Astrocyte (in vitro differentiated cells and primary cell): ENCODE results near the gene TAMALIN. TPM values are rescaled to one million over a fixed set of nuclear protein-coding genes. Genes with fewer than 3 reads are reported as not detected.
A peak's percentile ranks its signal among the peaks of the same experiment; 100 is the strongest.

Experiments
- DNase-seq: peaks from one replicate; pipeline ENCODE4 v3.0.0-alpha.2; 2010; ENCODE audit warnings: low read depth
- FAIRE-seq: peaks from 2 replicates; lab custom pipeline; 2011; peaks lifted over from hg19 to GRCh38; lab: Jason Lieb, UNC
- H2AFZ ChIP-seq: 2 replicates; pipeline ENCODE4 v1.6.0; 2012; ENCODE audit warnings: low read depth, low read length, inconsistent platforms
- H3K27ac ChIP-seq: 2 replicates; pipeline ENCODE4 v1.5.1; 2011; ENCODE audit warnings: low read depth, low read length, inconsistent platforms
- H3K27me3 ChIP-seq: 2 replicates; pipeline ENCODE4 v1.6.0; 2011; ENCODE audit warnings: low read length, inconsistent platforms; ENCODE audit not compliant: insufficient read depth
- H3K36me3 ChIP-seq: 2 replicates; pipeline ENCODE4 v1.5.1; 2011; ENCODE audit warnings: low read length, inconsistent platforms; ENCODE audit not compliant: insufficient read depth
- H3K4me1 ChIP-seq: 2 replicates; pipeline ENCODE4 v1.5.1; 2011; ENCODE audit warnings: low read length, inconsistent platforms; ENCODE audit not compliant: insufficient read depth
- H3K4me2 ChIP-seq: 2 replicates; pipeline ENCODE4 v1.6.0; 2012; ENCODE audit warnings: low read length, inconsistent platforms
- H3K4me3 ChIP-seq: 2 replicates; pipeline ENCODE4 v1.5.1; 2011; ENCODE audit warnings: low read depth, mild to moderate bottlenecking, low read length, inconsistent platforms; ENCODE audit not compliant: insufficient read depth
- H3K79me2 ChIP-seq: 2 replicates; pipeline ENCODE4 v1.6.0; 2012; ENCODE audit warnings: mild to moderate bottlenecking, low read length, inconsistent platforms; ENCODE audit not compliant: insufficient read depth
- H3K9ac ChIP-seq: 2 replicates; pipeline ENCODE4 v1.6.0; 2012; ENCODE audit warnings: mild to moderate bottlenecking, low read length, inconsistent platforms
- H3K9me3 ChIP-seq: 2 replicates; pipeline ENCODE4 v1.5.1; 2012; ENCODE audit warnings: low read depth, mild to moderate bottlenecking, low read length, inconsistent platforms; ENCODE audit not compliant: insufficient read depth
- H4K20me1 ChIP-seq: 2 replicates; pipeline ENCODE4 v1.6.0; 2012; ENCODE audit warnings: low read length, inconsistent platforms; ENCODE audit not compliant: insufficient read depth
- H3K27ac Mint-ChIP-seq: one replicate; pipeline ENCODE4 v1.8.0; 2021; ENCODE audit warnings: mild to moderate bottlenecking, mixed read lengths; ENCODE audit not compliant: unreplicated experiment
- H3K27me3 Mint-ChIP-seq: one replicate; pipeline ENCODE4 v1.8.0; 2021; ENCODE audit warnings: low read depth, mixed read lengths; ENCODE audit not compliant: unreplicated experiment
- H3K36me3 Mint-ChIP-seq: one replicate; pipeline ENCODE4 v1.8.0; 2021; ENCODE audit warnings: low read depth, mixed read lengths; ENCODE audit not compliant: unreplicated experiment
- H3K4me1 Mint-ChIP-seq: one replicate; pipeline ENCODE4 v1.8.0; 2021; ENCODE audit warnings: low read depth, mixed read lengths; ENCODE audit not compliant: unreplicated experiment
- H3K4me3 Mint-ChIP-seq: one replicate; pipeline ENCODE4 v1.8.0; 2021; ENCODE audit warnings: mild to moderate bottlenecking, moderate library complexity, mixed read lengths; ENCODE audit not compliant: unreplicated experiment
- H3K9me3 Mint-ChIP-seq: one replicate; pipeline ENCODE4 v1.8.0; 2021; ENCODE audit warnings: mild to moderate bottlenecking, mixed read lengths; ENCODE audit not compliant: unreplicated experiment
- CTCF ChIP-seq: IDR thresholded peaks from 2 replicates; pipeline ENCODE4 v1.5.1; 2011; ENCODE audit warnings: low read depth, mild to moderate bottlenecking, inconsistent platforms, low read length, moderate library complexity; ENCODE audit not compliant: insufficient read depth
- EZH2 ChIP-seq: IDR thresholded peaks from 2 replicates; pipeline ENCODE4 v1.6.1; 2012; ENCODE audit warnings: mild to moderate bottlenecking, low read length, inconsistent platforms; ENCODE audit not compliant: insufficient read depth
- total RNA-seq: library from RNA; stranded (reverse); gene quantifications from 2 replicates; pipeline ENCODE4 v1.2.1, GENCODE V29; 2021

The TAMALIN gene
- total RNA-seq, 1 donor from 2014 or later: 9.6 TPM

GRCh38 chr12:52024845-52025230 is 18.1 kb downstream of the TAMALIN start:
- FAIRE-seq: no peak
- peaks cover 13% of the 10 kb centered on the region for H3K4me1 ChIP-seq
- no peak overlapping the region for H3K4me3 Mint-ChIP-seq

GRCh38 chr12:52026263-52026662 is 19.5 kb downstream of the TAMALIN start:
- Histone ChIP-seq H3K27ac (no peak overlapping the region), H3K4me2 (peak overlapping the region; percentile 89), H3K36me3 (no peaks in the 10 kb centered on the region), H3K4me1 (peaks cover 13% of the 10 kb centered on the region), H3K79me2 (no peaks in the 10 kb centered on the region), H3K27me3 (no peaks in the 10 kb centered on the region), H3K9ac (peak overlapping the region; percentile 73), H4K20me1 (no peaks in the 10 kb centered on the region), H2AFZ (no peak overlapping the region), H3K4me3 (no peak overlapping the region), H3K9me3 (no peaks in the 10 kb centered on the region)
- Mint-ChIP-seq H3K36me3 (no peaks in the 10 kb centered on the region), H3K9me3 (no peaks in the 10 kb centered on the region), H3K4me1 (peaks cover 11% of the 10 kb centered on the region), H3K27me3 (peaks cover 6% of the 10 kb centered on the region), H3K4me3 (no peak overlapping the region), H3K27ac (no peak overlapping the region)
- TF ChIP-seq CTCF (no peak), EZH2 (no peak)
- FAIRE-seq: no peak
- no peak for DNase-seq

More at GRCh38 chr12:52024845-52025230, 18.1 kb downstream of the TAMALIN start:
- H4K20me1 ChIP-seq: no peaks in the 10 kb centered on the region
- H3K27ac ChIP-seq: no peak overlapping the region
- peaks cover 18% of the 10 kb centered on the region for H3K4me1 Mint-ChIP-seq
- H3K36me3 Mint-ChIP-seq: no peaks in the 10 kb centered on the region
- H3K9me3 Mint-ChIP-seq: no peaks in the 10 kb centered on the region
- no peaks in the 10 kb centered on the region for H3K36me3 ChIP-seq
- TF ChIP-seq EZH2 (no peak), CTCF (no peak)
- no peak overlapping the region for H3K9ac ChIP-seq
- H3K27me3 ChIP-seq: no peaks in the 10 kb centered on the region
- peaks cover 6% of the 10 kb centered on the region for H3K27me3 Mint-ChIP-seq
- no peaks in the 10 kb centered on the region for H3K9me3 ChIP-seq
- no peak for DNase-seq
- H3K4me2 ChIP-seq: no peak overlapping the region
- no peak overlapping the region for H2AFZ ChIP-seq
- H3K4me3 ChIP-seq: no peak overlapping the region
- H3K27ac Mint-ChIP-seq: no peak overlapping the region
- H3K79me2 ChIP-seq: no peaks in the 10 kb centered on the region

GRCh38 chr12:52027085-52027843 is 20.5 kb downstream of the TAMALIN start:
- H3K27ac Mint-ChIP-seq: no peak overlapping the region
- DNase-seq: no peak

More at GRCh38 chr12:52027085-52027843, 20.5 kb downstream of the TAMALIN start:
- Histone ChIP-seq H3K79me2 (no peaks in the 10 kb centered on the region), H3K4me1 (peaks cover 16% of the 10 kb centered on the region), H3K27ac (no peak overlapping the region), H3K9ac (no peak overlapping the region), H3K4me3 (no peak overlapping the region), H2AFZ (peak overlapping the region; percentile 26), H3K4me2 (no peak overlapping the region), H4K20me1 (no peaks in the 10 kb centered on the region), H3K36me3 (no peaks in the 10 kb centered on the region), H3K27me3 (no peaks in the 10 kb centered on the region), H3K9me3 (no peaks in the 10 kb centered on the region)
- Mint-ChIP-seq H3K27me3 (peaks cover 6% of the 10 kb centered on the region), H3K36me3 (no peaks in the 10 kb centered on the region), H3K4me1 (peaks cover 13% of the 10 kb centered on the region), H3K4me3 (no peak overlapping the region), H3K9me3 (no peaks in the 10 kb centered on the region)
- no peak for FAIRE-seq
- TF ChIP-seq CTCF (no peak), EZH2 (no peak)
